Kidney tubule cell (primary cell): ENCODE data around the gene NDUFS5.
A peak's percentile ranks its signal among the peaks of the same experiment; 100 is the strongest.
"Not testable (repeated sequence)": the region's sequence is repeated elsewhere in the genome, so short reads cannot be mapped to it uniquely, and the experiment has no call there.

Experiments
- DNase-seq: peaks from one replicate; pipeline ENCODE4 v3.0.0-alpha.2; 2018; ENCODE audit warnings: low spot score

NDUFS5 gene

GRCh38 chr1:39026051-39026865 is at the start of gene NDUFS5:
TSS of gene NDUFS5 (plus strand) at chr1:39026350. CDS start at chr1:39028725, 2,375 bp downstream.
- DNase-seq: peak; percentile 95

GRCh38 chr1:38977399-38978244 is 48.5 kb upstream of the NDUFS5 start:
- DNase-seq: not testable (repeated sequence)

- DNase-seq: not testable (repeated sequence)
Measured at GRCh38 chr1:38978245-38978542, 48.0 kb upstream of the NDUFS5 start.

- not testable (repeated sequence) for DNase-seq
Measured at GRCh38 chr1:38979380-38979779, 46.8 kb upstream of the NDUFS5 start.

- DNase-seq: no peak
Measured at GRCh38 chr1:38989979-38990378, 36.2 kb upstream of the NDUFS5 start.

- DNase-seq: no peak
Measured at GRCh38 chr1:38990386-38990737, 35.8 kb upstream of the NDUFS5 start.

- DNase-seq: peak; percentile 98
Measured at GRCh38 chr1:38990738-38991637, 35.2 kb upstream of the NDUFS5 start, which contains the start of gene AKIRIN1. TSS of gene AKIRIN1 (plus strand) at chr1:38991276. CDS start at chr1:38991381, 105 bp downstream.

GRCh38 chr1:38991638-38992411 is 34.3 kb upstream of the NDUFS5 start:
- peak; percentile 54 for DNase-seq

- DNase-seq: no peak
Measured at GRCh38 chr1:38992412-38993111, 33.6 kb upstream of the NDUFS5 start.

GRCh38 chr1:38994196-38994595 is 32.0 kb upstream of the NDUFS5 start:
- no peak for DNase-seq

GRCh38 chr1:38997034-38997900 is 28.9 kb upstream of the NDUFS5 start:
- no peak for DNase-seq

- DNase-seq: no peak
Measured at GRCh38 chr1:38997901-38998190, 28.3 kb upstream of the NDUFS5 start.

- DNase-seq: no peak
Measured at GRCh38 chr1:39001516-39002421, 24.4 kb upstream of the NDUFS5 start.

GRCh38 chr1:39003281-39003680 is 22.9 kb upstream of the NDUFS5 start:
- DNase-seq: no peak

GRCh38 chr1:39003794-39004193 is 22.4 kb upstream of the NDUFS5 start:
- DNase-seq: no peak

GRCh38 chr1:39006287-39006686 is 19.9 kb upstream of the NDUFS5 start:
- DNase-seq: no peak

GRCh38 chr1:39006726-39007645 is 19.2 kb upstream of the NDUFS5 start:
- DNase-seq: no peak

GRCh38 chr1:39014956-39015355 is 11.2 kb upstream of the NDUFS5 start:
- DNase-seq: not testable (repeated sequence)
